Measurements from ENCODE around the gene TUBA4B.

DNA sequence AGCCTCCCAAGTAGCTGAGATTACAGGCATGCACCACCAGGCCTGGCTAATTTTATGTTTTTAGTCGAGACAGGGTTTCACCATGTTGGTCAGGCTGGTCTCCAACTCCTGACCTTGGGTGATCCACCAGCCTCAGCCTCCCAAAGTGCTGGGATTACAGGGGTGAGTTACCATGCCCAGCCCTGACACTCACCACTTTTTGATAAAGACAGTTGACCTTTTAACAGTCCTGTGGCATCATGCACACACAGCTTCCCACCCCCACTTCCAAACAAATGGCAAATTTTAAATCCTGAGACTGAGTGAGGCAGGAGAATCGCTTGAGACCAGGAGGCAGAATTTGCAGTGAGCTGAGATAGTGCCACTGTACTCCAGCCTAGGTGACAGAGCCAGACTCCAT is 20.0 kb downstream of the TUBA4B start:
- TF ChIP-seq, protein P1, sequence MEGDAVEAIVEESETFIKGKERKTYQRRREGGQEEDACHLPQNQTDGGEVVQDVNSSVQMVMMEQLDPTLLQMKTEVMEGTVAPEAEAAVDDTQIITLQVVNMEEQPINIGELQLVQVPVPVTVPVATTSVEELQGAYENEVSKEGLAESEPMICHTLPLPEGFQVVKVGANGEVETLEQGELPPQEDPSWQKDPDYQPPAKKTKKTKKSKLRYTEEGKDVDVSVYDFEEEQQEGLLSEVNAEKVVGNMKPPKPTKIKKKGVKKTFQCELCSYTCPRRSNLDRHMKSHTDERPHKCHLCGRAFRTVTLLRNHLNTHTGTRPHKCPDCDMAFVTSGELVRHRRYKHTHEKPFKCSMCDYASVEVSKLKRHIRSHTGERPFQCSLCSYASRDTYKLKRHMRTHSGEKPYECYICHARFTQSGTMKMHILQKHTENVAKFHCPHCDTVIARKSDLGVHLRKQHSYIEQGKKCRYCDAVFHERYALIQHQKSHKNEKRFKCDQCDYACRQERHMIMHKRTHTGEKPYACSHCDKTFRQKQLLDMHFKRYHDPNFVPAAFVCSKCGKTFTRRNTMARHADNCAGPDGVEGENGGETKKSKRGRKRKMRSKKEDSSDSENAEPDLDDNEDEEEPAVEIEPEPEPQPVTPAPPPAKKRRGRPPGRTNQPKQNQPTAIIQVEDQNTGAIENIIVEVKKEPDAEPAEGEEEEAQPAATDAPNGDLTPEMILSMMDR (IDR thresholded peaks at IDR 0.05): no peak
- TF ChIP-seq POLR2A (IDR thresholded peaks at IDR 0.05): no peak
